K562 treated with DMSO at 1 percent for 12 hours (cell line): ENCODE data around the gene TTC33. TPM values are rescaled to one million over a fixed set of nuclear protein-coding genes. Genes with fewer than 3 reads are reported as not detected.

ENCODE experiments used
- total RNA-seq: library from RNA; unstranded; fragments of 300-600 nt; gene quantifications from 2 replicates; pipeline ENCODE4 v1.2.3, GENCODE V29; 2022; ENCODE audit not compliant: insufficient read depth

The TTC33 gene
- 3.5 and 9.0 TPM in 2 replicates for total RNA-seq

GRCh38 chr5:40755407-40756365 lies at the start of gene TTC33:
TSS of gene TTC33 (minus strand) at chr5:40755961. CDS start at chr5:40747018, 8,943 bp downstream.

GRCh38 chr5:40798012-40798800 lies 42.4 kb upstream of the TTC33 start, which contains the start of gene PRKAA1:
TSS of gene PRKAA1 (minus strand) at chr5:40798374. CDS start at chr5:40798189, 185 bp downstream.

GRCh38 chr5:40679913-40680681 lies 75.7 kb downstream of the TTC33 start, which contains the start of gene PTGER4:
TSS of gene PTGER4 (plus strand) at chr5:40679915. CDS start at chr5:40680994, 1,079 bp downstream.

Other genes with a start within 250 kb of the TTC33 start
- not detected in 2 replicates for gene PTGER4, start 76.0 kb downstream of the TTC33 start, total RNA-seq
- 6.1 and 29.8 TPM in 2 replicates for gene PRKAA1, start 42.4 kb upstream of the TTC33 start, total RNA-seq
- 1,696 and 2,749 TPM in 2 replicates for gene RPL37, start 79.3 kb upstream of the TTC33 start, total RNA-seq
- gene CARD6, start 85.4 kb upstream of the TTC33 start, total RNA-seq = 2.7 and 7.1 TPM in 2 replicates
- gene C7, start 153.5 kb upstream of the TTC33 start, total RNA-seq = not detected in 2 replicates